ENCODE results near the gene MAP3K1.

The MAP3K1 gene

DNA sequence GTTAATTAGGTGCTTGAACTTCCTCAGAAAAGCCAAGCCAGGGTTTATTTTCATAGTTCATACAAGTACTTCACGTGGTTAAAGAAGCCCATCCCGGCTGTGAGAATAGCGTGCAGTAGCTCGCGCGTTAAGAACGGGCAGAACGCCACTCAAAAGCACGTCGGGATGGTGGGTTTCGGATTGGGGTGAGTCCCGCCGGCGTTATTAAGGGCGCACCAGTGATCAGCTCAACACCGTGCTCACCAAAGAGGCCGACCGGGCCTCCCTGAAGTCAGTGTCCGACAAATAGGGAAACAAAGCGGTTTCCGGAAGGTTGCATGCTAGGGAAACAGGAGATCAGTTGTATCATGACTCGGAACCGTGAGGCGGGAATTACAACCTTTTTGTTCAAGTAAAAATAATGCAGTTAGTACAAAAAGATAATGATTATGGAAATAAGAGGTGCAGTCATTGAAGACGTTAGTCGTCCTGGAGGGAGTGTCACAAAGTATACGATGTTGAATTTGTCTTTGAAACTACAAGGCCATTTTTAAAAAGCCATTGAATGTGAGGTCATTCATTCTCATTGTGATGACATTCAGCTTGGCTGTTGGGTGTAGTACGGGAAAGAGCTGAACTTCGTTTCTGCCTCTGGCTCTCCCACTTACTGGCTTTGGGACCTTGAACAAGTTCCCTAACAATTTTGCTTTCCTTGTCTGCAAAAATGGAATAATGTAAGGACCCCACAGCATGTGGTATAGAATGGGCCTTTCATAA lies 95.0 kb downstream of the MAP3K1 start:
- DNase-seq: no peak

DNA sequence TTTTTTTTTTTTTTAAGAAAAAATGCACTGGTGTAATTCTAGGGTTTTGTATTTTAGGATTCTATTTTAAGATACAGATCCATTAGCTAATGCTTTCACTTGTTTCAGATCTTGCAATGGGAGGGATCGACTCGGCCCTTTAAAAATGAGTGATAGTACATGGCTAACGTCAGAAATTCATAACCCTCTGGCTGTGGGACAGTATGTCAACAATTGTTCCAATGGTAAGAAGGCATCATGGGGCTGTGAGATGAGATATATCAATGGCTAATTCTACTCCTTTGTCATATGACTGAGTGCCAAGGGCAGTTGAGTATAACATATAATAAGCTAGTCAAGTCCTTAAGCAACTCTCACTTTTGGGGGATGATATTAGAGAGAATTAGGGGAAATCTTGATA lies 98.4 kb downstream of the MAP3K1 start:
- DNase-seq: no peak

- DNase-seq: no peak
These were observed 99.3 kb downstream of the MAP3K1 start for GRCh38 chr5:56914678-56915077.

- DNase-seq: no peak
These were observed 102.2 kb downstream of the MAP3K1 start for GRCh38 chr5:56917534-56917933.

DNA sequence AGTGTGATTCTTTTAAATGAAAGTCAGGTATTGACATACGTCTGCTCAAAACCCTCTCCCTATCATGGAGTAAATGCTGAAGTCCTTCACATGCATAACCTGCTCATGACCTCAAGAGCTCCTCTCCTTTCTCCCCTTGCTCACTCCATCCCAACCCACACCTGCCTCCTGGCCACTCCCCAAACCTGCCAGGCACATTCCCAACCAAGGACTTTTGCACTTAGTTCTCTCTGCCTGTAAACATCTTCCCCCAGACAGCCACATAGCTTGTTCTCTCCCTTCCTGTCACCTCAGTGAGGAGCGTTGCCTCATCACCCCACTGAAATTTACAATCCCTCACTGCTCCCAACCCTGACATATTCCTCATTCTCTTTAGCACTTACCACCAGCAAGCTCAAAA lies 102.7 kb downstream of the MAP3K1 start:
- no peak for DNase-seq

GRCh38 chr5:56919942-56920662 lies 104.8 kb downstream of the MAP3K1 start:
- no peak for DNase-seq

DNA sequence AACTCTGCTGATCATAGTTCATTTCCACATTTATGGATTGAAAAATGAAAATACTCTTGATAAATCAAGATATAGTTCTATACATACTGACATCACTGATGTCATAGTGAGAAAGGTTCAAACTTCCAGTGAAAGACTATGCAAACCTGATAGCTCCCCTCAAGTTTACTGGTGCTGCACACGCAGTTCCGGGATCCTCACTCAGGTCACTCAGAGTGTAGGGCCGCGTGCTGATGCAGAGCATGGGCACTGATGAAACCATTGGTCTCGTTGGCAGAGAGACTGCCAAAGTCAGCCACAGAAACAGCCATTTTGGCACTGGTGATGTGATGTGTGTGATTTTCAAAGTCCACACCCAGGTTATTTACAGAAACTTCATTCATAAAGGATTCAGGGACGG lies 107.6 kb downstream of the MAP3K1 start:
- no peak for DNase-seq

- DNase-seq: no peak
These were observed 119.0 kb downstream of the MAP3K1 start for GRCh38 chr5:56934325-56934724.

GRCh38 chr5:56938858-56939257 lies 123.5 kb downstream of the MAP3K1 start:
- no peak for DNase-seq

DNA sequence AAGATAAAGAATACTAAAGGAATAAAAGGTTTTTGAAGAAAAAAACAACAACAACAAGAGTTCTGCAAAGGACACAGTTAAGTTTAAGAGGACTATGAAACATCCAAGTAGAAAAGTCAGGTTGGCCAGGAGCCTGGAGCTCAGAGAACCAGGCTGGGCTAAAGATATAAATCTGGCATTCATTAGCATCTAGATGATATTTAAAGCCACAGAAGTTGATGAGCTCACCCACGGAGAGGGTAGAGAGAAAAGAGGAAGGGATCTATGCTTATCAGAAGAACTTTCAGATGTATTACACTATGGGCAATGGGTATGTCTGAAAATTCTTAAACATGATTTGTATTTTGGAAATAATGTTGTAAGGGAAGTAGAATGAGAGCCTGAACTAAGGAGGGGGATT lies 126.6 kb downstream of the MAP3K1 start:
- DNase-seq: no peak

Measured in activated naive CD4-positive, alpha-beta T cell treated with anti-CD3 and anti-CD28 coated beads, Interleukin-2, amount 50 U/mL, for 16 hours (primary cell).